Panc1 (cell line): Measurements from ENCODE around the gene ZNF208. TPM values are rescaled to one million over a fixed set of nuclear protein-coding genes. Genes with fewer than 3 reads are reported as not detected.

Source experiments
- ATAC-seq: fragments of 200-7000 bp; cut with Tn5 transposase; 2 replicates; pipeline ENCODE4 v1.9.1; 2020; ENCODE audit warnings: mild to moderate bottlenecking, moderate library complexity
- BruUV-seq: library from RNA; stranded (reverse); fragments of 400-500 nt; replicated peaks from 2 replicates; lab custom pipeline; 2021; lab: Mats Ljungman, UMichigan
- CTCF ChIA-PET: fragments of 300-600 bp; sonication (Branson Sonifier 250); formaldehyde crosslinking; loops from one replicate; lab custom pipeline; 2022; ENCODE audit warnings: antibody characterized with exemption; lab: Charles Lee
- POLR2A ChIA-PET: fragments of 300-600 bp; sonication (Branson Sonifier 250); formaldehyde crosslinking; loops from one replicate; lab custom pipeline; 2022; ENCODE audit warnings: antibody characterized with exemption; lab: Charles Lee
- DNase-seq: peaks from one replicate; pipeline ENCODE4 v3.0.0-alpha.2; 2010; ENCODE audit warnings: low read depth, low spot score
- H3K27ac ChIP-seq: 2 replicates; pipeline ENCODE4 v1.5.1; 2011; ENCODE audit warnings: mild to moderate bottlenecking, low read length, inconsistent platforms
- H3K27me3 ChIP-seq: fragments of 200-500 bp; sonication (Bioruptor generic); 2 replicates; pipeline ENCODE4 v1.6.0; 2014; ENCODE audit warnings: low read length, inconsistent platforms; ENCODE audit not compliant: control insufficient read depth, insufficient read depth
- H3K36me3 ChIP-seq: fragments of 200-500 bp; sonication (Bioruptor generic); 2 replicates; pipeline ENCODE4 v1.5.1; 2014; ENCODE audit warnings: inconsistent platforms, mild to moderate bottlenecking, low read length, moderate library complexity; ENCODE audit not compliant: control insufficient read depth, insufficient read depth
- H3K4me1 ChIP-seq: 2 replicates; pipeline ENCODE4 v1.5.1; 2011; ENCODE audit warnings: inconsistent platforms, mild to moderate bottlenecking, low read length, moderate library complexity; ENCODE audit not compliant: control insufficient read depth, insufficient read depth
- H3K4me3 ChIP-seq, 2 experiments: 2 replicates each; pipeline ENCODE4 v1.5.1; 2011 to 2012; ENCODE audit warnings: low read depth in 2 of 2, low read length in 2 of 2, mild to moderate bottlenecking in 2 of 2, inconsistent platforms in 1 of 2, moderate library complexity in 1 of 2
- H3K9me3 ChIP-seq: fragments of 200-500 bp; sonication (Bioruptor generic); 2 replicates; pipeline ENCODE4 v1.5.1; 2014; ENCODE audit warnings: low read depth, mild to moderate bottlenecking, inconsistent platforms, low read length, moderate library complexity; ENCODE audit not compliant: control insufficient read depth, insufficient read depth
- POLR2AphosphoS5 ChIP-seq: IDR thresholded peaks from 2 replicates; pipeline ENCODE4 v1.6.1; 2012; ENCODE audit warnings: mild to moderate bottlenecking, low read depth, low read length, moderate library complexity
- SIN3A ChIP-seq: IDR thresholded peaks from 2 replicates; pipeline ENCODE4 v1.6.1; 2012; ENCODE audit warnings: low read depth, mild to moderate bottlenecking, low read length, moderate library complexity, borderline replicate concordance; ENCODE audit not compliant: insufficient read depth
- TCF7L2 ChIP-seq: IDR thresholded peaks from 2 replicates; pipeline ENCODE4 v1.6.1; 2011; ENCODE audit warnings: mild to moderate bottlenecking, low read depth, low read length, inconsistent platforms
- in situ Hi-C: cut with HindIII; loops from 2 replicates; pipeline ENCODE4 v1.10.0; 2016; ENCODE audit warnings: low sequenced_read_pairs, low pct_unique_long_range_greater_than_20kb
- intact Hi-C: fragments of 100-400 bp; cut with micrococcal nuclease; formaldehyde crosslinking; loops from one replicate; pipeline ENCODE4 v1.10.0; 2022; ENCODE audit not compliant: unreplicated experiment
- total RNA-seq: library from RNA; stranded (reverse); gene quantifications from one replicate; pipeline ENCODE4 v1.2.1, GENCODE V29; 2021; ENCODE audit not compliant: unreplicated experiment
- TF ChIP-seq, protein P1 (sequence below): fragments of 450-650 bp; IDR thresholded peaks from 2 replicates; pipeline ENCODE4 v1.5.1; 2017; ENCODE audit warnings: mild to moderate bottlenecking
- TF ChIP-seq, protein P2 (sequence below), 2 experiments: IDR thresholded peaks; 2 replicates each; pipeline ENCODE4 v1.6.1; 2011 to 2012; ENCODE audit warnings: low read depth in 2 of 2, control low read depth in 1 of 2, low read length in 1 of 2, mild to moderate bottlenecking in 1 of 2, moderate library complexity in 1 of 2; ENCODE audit not compliant: insufficient read depth in 1 of 2

ZNF208 gene
- total RNA-seq, 1 experiment from 2014 or later: not detected

DNA sequence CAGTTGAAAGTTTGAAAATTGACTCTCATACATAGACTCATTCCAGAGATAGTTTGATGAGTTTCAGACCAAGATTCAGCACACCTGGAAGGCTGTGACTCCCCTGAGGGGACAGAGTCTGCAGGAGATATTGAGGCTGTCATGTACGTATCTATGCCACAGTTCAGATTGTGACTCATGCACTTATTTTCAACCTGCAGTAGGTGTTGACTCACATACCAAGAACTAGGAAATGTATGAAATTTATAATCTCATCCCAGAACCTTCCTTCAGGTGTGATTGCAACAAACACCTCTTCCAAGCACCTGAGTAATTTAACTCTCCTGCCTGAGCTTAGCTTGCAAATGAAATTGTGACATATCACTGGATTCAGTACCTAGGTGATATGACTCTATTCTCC, 110.3 kb downstream of the ZNF208 start:
- ChIA-PET POLR2A (no interaction called here), CTCF (interaction anchor here (0.7 kb wide), 1 partner anchor 187 kb away, joined by 4 read pairs; no protein-coding TSS in a partner anchor)
- Histone ChIP-seq H3K9me3 (no peaks in the 10 kb centered on the region), H3K4me1 (no peaks in the 10 kb centered on the region), H3K36me3 (no peaks in the 10 kb centered on the region), H3K4me3 (no peak overlapping the region), H3K27ac (no peak overlapping the region), H3K27me3 (no peaks in the 10 kb centered on the region)
- intact Hi-C loops (no loop called here), in situ Hi-C loops (no loop called here)
- ATAC-seq (no peak), DNase-seq (no peak)
- BruUV-seq: no TSS peak
- no peak for TF ChIP-seq TCF7L2
- no peak for TF ChIP-seq POLR2AphosphoS5
- TF ChIP-seq, protein P1, sequence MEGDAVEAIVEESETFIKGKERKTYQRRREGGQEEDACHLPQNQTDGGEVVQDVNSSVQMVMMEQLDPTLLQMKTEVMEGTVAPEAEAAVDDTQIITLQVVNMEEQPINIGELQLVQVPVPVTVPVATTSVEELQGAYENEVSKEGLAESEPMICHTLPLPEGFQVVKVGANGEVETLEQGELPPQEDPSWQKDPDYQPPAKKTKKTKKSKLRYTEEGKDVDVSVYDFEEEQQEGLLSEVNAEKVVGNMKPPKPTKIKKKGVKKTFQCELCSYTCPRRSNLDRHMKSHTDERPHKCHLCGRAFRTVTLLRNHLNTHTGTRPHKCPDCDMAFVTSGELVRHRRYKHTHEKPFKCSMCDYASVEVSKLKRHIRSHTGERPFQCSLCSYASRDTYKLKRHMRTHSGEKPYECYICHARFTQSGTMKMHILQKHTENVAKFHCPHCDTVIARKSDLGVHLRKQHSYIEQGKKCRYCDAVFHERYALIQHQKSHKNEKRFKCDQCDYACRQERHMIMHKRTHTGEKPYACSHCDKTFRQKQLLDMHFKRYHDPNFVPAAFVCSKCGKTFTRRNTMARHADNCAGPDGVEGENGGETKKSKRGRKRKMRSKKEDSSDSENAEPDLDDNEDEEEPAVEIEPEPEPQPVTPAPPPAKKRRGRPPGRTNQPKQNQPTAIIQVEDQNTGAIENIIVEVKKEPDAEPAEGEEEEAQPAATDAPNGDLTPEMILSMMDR: no peak
- TF ChIP-seq, protein P2, sequence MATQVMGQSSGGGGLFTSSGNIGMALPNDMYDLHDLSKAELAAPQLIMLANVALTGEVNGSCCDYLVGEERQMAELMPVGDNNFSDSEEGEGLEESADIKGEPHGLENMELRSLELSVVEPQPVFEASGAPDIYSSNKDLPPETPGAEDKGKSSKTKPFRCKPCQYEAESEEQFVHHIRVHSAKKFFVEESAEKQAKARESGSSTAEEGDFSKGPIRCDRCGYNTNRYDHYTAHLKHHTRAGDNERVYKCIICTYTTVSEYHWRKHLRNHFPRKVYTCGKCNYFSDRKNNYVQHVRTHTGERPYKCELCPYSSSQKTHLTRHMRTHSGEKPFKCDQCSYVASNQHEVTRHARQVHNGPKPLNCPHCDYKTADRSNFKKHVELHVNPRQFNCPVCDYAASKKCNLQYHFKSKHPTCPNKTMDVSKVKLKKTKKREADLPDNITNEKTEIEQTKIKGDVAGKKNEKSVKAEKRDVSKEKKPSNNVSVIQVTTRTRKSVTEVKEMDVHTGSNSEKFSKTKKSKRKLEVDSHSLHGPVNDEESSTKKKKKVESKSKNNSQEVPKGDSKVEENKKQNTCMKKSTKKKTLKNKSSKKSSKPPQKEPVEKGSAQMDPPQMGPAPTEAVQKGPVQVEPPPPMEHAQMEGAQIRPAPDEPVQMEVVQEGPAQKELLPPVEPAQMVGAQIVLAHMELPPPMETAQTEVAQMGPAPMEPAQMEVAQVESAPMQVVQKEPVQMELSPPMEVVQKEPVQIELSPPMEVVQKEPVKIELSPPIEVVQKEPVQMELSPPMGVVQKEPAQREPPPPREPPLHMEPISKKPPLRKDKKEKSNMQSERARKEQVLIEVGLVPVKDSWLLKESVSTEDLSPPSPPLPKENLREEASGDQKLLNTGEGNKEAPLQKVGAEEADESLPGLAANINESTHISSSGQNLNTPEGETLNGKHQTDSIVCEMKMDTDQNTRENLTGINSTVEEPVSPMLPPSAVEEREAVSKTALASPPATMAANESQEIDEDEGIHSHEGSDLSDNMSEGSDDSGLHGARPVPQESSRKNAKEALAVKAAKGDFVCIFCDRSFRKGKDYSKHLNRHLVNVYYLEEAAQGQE (IDR thresholded peaks at IDR 0.05; ENCODE audit: insufficient read depth in 1 of 2, low read depth in 2 of 2, low read length in 1 of 2): no peak
- no peak for TF ChIP-seq SIN3A

DNA sequence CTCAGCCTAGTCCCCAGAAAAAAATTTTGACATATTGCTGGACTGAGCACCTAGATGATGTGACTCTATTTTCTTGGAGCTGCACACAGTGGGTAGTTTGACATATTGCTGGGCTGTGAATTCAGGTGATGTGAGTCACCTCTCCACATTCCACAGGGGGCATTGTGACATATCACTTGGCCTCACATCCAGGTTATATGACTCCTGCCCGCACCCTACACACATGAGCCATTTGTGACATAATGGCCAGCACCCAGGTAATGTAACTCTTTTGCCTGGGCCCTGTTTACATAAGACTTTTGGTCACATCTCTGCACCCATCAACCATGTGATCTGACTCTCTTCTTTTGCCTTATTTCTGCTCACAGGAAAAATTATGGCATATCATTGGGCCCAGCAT, 119.7 kb downstream of the ZNF208 start:
- CTCF ChIA-PET: no interaction called here
- DNase-seq: no peak
- no peaks in the 10 kb centered on the region for H3K4me1 ChIP-seq
- H3K27ac ChIP-seq: no peak overlapping the region
- in situ Hi-C loops: no loop called here
- ATAC-seq: no peak
- H3K36me3 ChIP-seq: no peaks in the 10 kb centered on the region
- TF ChIP-seq POLR2AphosphoS5 (no peak), TCF7L2 (no peak), SIN3A (no peak)
- TF ChIP-seq, protein P1: no peak
- TF ChIP-seq, protein P2 (IDR thresholded peaks at IDR 0.05; ENCODE audit: insufficient read depth in 1 of 2, low read depth in 2 of 2, low read length in 1 of 2): no peak
- no TSS peak for BruUV-seq
- POLR2A ChIA-PET: no interaction called here
- no peaks in the 10 kb centered on the region for H3K9me3 ChIP-seq
- no peak overlapping the region for H3K4me3 ChIP-seq
- intact Hi-C loops: no loop called here
- H3K27me3 ChIP-seq: no peaks in the 10 kb centered on the region
